Central memory CD8-positive, alpha-beta T cell (primary cell): ENCODE results near the gene POSTN.
"Not testable (repeated sequence)": the region's sequence is repeated elsewhere in the genome, so short reads cannot be mapped to it uniquely, and the experiment has no call there.

ENCODE experiments used
- ATAC-seq: fragments of 150-1000 bp; cut with Tn5 transposase; replicated peaks from 2 replicates; pipeline ENCODE4 v1.10.0; 2022; ENCODE audit warnings: mild to moderate bottlenecking, moderate FRiP score, moderate number of reproducible peaks; ENCODE audit not compliant: poor library complexity, severe bottlenecking; ENCODE audit errors: extremely low read depth
- DNase-seq, 2 donors: peaks; one replicate each; pipeline ENCODE4 v3.0.0; 2021; ENCODE audit warnings: low spot score in 2 of 2
- H3K27ac Mint-ChIP-seq: one replicate; pipeline ENCODE4 v1.8.0; 2022; ENCODE audit warnings: low read depth, mild to moderate bottlenecking, moderate library complexity, mixed read lengths
- H3K27me3 Mint-ChIP-seq: one replicate; pipeline ENCODE4 v1.8.0; 2022; ENCODE audit warnings: mixed read lengths
- H3K36me3 Mint-ChIP-seq: one replicate; pipeline ENCODE4 v1.8.0; 2022; ENCODE audit warnings: mild to moderate bottlenecking, moderate library complexity, mixed read lengths; ENCODE audit not compliant: insufficient read depth
- H3K4me1 Mint-ChIP-seq: one replicate; pipeline ENCODE4 v1.8.0; 2022; ENCODE audit warnings: mixed read lengths
- H3K4me3 Mint-ChIP-seq: one replicate; pipeline ENCODE4 v1.8.0; 2022; ENCODE audit warnings: mild to moderate bottlenecking, moderate library complexity, mixed read lengths
- H3K9me3 Mint-ChIP-seq: one replicate; pipeline ENCODE4 v1.8.0; 2022; ENCODE audit warnings: mixed read lengths

Gene POSTN

GRCh38 chr13:37615276-37615675 is 16.7 kb upstream of the POSTN start:
- Mint-ChIP-seq H3K9me3 (peaks cover 10% of the 10 kb centered on the region), H3K4me1 (no peaks in the 10 kb centered on the region), H3K36me3 (no peaks in the 10 kb centered on the region), H3K27me3 (no peaks in the 10 kb centered on the region), H3K27ac (no peak overlapping the region), H3K4me3 (no peak overlapping the region)
- DNase-seq (no peak), ATAC-seq (no peak)

GRCh38 chr13:37613638-37614037 is 15.1 kb upstream of the POSTN start:
- Mint-ChIP-seq H3K4me3 (no peak overlapping the region), H3K36me3 (no peaks in the 10 kb centered on the region), H3K9me3 (peaks cover 10% of the 10 kb centered on the region), H3K27me3 (no peaks in the 10 kb centered on the region), H3K27ac (no peak overlapping the region), H3K4me1 (no peaks in the 10 kb centered on the region)
- DNase-seq (no peak), ATAC-seq (no peak)

- no peak for ATAC-seq
Measured at GRCh38 chr13:37613236-37613635, 14.7 kb upstream of the POSTN start.

GRCh38 chr13:37608750-37609339 is 10.3 kb upstream of the POSTN start:
- H3K4me3 Mint-ChIP-seq, result no peak overlapping the region
- no peaks in the 10 kb centered on the region for H3K36me3 Mint-ChIP-seq
- ATAC-seq (no peak), DNase-seq (no peak)
- H3K27me3 Mint-ChIP-seq, result no peaks in the 10 kb centered on the region
- H3K4me1 Mint-ChIP-seq, result no peaks in the 10 kb centered on the region
- peaks cover 10% of the 10 kb centered on the region for H3K9me3 Mint-ChIP-seq
- no peak overlapping the region for H3K27ac Mint-ChIP-seq

More at GRCh38 chr13:37613236-37613635, 14.7 kb upstream of the POSTN start:
- no peaks in the 10 kb centered on the region for H3K4me1 Mint-ChIP-seq
- peaks cover 10% of the 10 kb centered on the region for H3K9me3 Mint-ChIP-seq
- H3K36me3 Mint-ChIP-seq, result no peaks in the 10 kb centered on the region
- no peak overlapping the region for H3K27ac Mint-ChIP-seq
- H3K4me3 Mint-ChIP-seq, result no peak overlapping the region
- DNase-seq, result no peak
- no peaks in the 10 kb centered on the region for H3K27me3 Mint-ChIP-seq

- DNase-seq, result no peak
- H3K4me1 Mint-ChIP-seq, result no peaks in the 10 kb centered on the region
- H3K27ac Mint-ChIP-seq, result no peak overlapping the region
Measured at GRCh38 chr13:37602733-37603381, 4.3 kb upstream of the POSTN start.

GRCh38 chr13:37601648-37602440 is 3.3 kb upstream of the POSTN start:
- no peak overlapping the region for H3K27ac Mint-ChIP-seq

More at GRCh38 chr13:37602733-37603381, 4.3 kb upstream of the POSTN start:
- no peaks in the 10 kb centered on the region for H3K36me3 Mint-ChIP-seq
- H3K4me3 Mint-ChIP-seq, result no peak overlapping the region
- ATAC-seq, result no peak
- H3K27me3 Mint-ChIP-seq, result no peaks in the 10 kb centered on the region
- H3K9me3 Mint-ChIP-seq, result peaks cover 24% of the 10 kb centered on the region

GRCh38 chr13:37599519-37599918 is 951 bp upstream of the POSTN start:
- DNase-seq (no peak), ATAC-seq (no peak)
- Mint-ChIP-seq H3K9me3 (peaks cover 24% of the 10 kb centered on the region), H3K27ac (no peak overlapping the region), H3K27me3 (no peaks in the 10 kb centered on the region), H3K4me3 (no peak overlapping the region), H3K36me3 (no peaks in the 10 kb centered on the region), H3K4me1 (no peaks in the 10 kb centered on the region)

More at GRCh38 chr13:37601648-37602440, 3.3 kb upstream of the POSTN start:
- H3K27me3 Mint-ChIP-seq, result no peaks in the 10 kb centered on the region
- no peak overlapping the region for H3K4me3 Mint-ChIP-seq
- no peaks in the 10 kb centered on the region for H3K36me3 Mint-ChIP-seq
- H3K9me3 Mint-ChIP-seq, result peaks cover 24% of the 10 kb centered on the region
- DNase-seq (no peak), ATAC-seq (no peak)
- no peaks in the 10 kb centered on the region for H3K4me1 Mint-ChIP-seq

GRCh38 chr13:37597477-37598025 is 1.0 kb downstream of the POSTN start:
- Mint-ChIP-seq H3K27ac (no peak overlapping the region), H3K36me3 (no peaks in the 10 kb centered on the region), H3K9me3 (peaks cover 13% of the 10 kb centered on the region), H3K27me3 (no peaks in the 10 kb centered on the region), H3K4me3 (no peak overlapping the region), H3K4me1 (no peaks in the 10 kb centered on the region)
- no peak for DNase-seq
- no peak for ATAC-seq

- Mint-ChIP-seq H3K27ac (no peak overlapping the region), H3K27me3 (no peaks in the 10 kb centered on the region), H3K9me3 (peaks cover 13% of the 10 kb centered on the region), H3K36me3 (no peaks in the 10 kb centered on the region), H3K4me1 (no peaks in the 10 kb centered on the region), H3K4me3 (no peak overlapping the region)
- DNase-seq, result no peak
- ATAC-seq, result no peak
Measured at GRCh38 chr13:37596805-37597204, 1.8 kb downstream of the POSTN start.

- Mint-ChIP-seq H3K9me3 (peaks cover 7% of the 10 kb centered on the region), H3K4me1 (no peaks in the 10 kb centered on the region), H3K36me3 (no peaks in the 10 kb centered on the region), H3K4me3 (no peak overlapping the region), H3K27me3 (no peaks in the 10 kb centered on the region), H3K27ac (no peak overlapping the region)
- ATAC-seq (no peak), DNase-seq (no peak)
Measured at GRCh38 chr13:37595162-37595561, 3.4 kb downstream of the POSTN start.

- Mint-ChIP-seq H3K36me3 (no peaks in the 10 kb centered on the region), H3K9me3 (peaks cover under 1% of the 10 kb centered on the region), H3K4me3 (no peak overlapping the region), H3K27me3 (no peaks in the 10 kb centered on the region), H3K27ac (no peak overlapping the region), H3K4me1 (no peaks in the 10 kb centered on the region)
- DNase-seq (no peak), ATAC-seq (no peak)
Measured at GRCh38 chr13:37594550-37594949, 4.0 kb downstream of the POSTN start.

GRCh38 chr13:37589381-37589780 is 9.2 kb downstream of the POSTN start:
- H3K27ac Mint-ChIP-seq, H3K9me3 Mint-ChIP-seq, H3K4me1 Mint-ChIP-seq, H3K36me3 Mint-ChIP-seq, DNase-seq, ATAC-seq, H3K27me3 Mint-ChIP-seq, H3K4me3 Mint-ChIP-seq: not testable (repeated sequence)
